PC-9 (cell line): ENCODE measurements around the gene ANXA1.

Experiments
- CTCF ChIP-seq: fragments of 200-600 bp; sonication (generic); conservative IDR thresholded peaks from 2 replicates; pipeline ENCODE4 v1.6.1; 2017; ENCODE audit warnings: mixed run types, antibody characterized with exemption, mild to moderate bottlenecking, moderate library complexity
- EZH2 ChIP-seq: fragments of 200-600 bp; sonication (generic); IDR thresholded peaks from 2 replicates; pipeline ENCODE4 v1.8.0; 2017; ENCODE audit warnings: antibody characterized with exemption, low read depth

- no peak for TF ChIP-seq EZH2
- TF ChIP-seq CTCF = no peak
These were observed 7.1 kb downstream of the ANXA1 start for GRCh38 chr9:73158723-73159122.
